Left lung (tissue), 10 donors: ENCODE results near the gene PTPRN2. TPM values are rescaled to one million over a fixed set of nuclear protein-coding genes. Genes with fewer than 3 reads are reported as not detected.

Source experiments
- ATAC-seq: fragments of 200-7000 bp; cut with Tn5 transposase; one replicate; pipeline ENCODE4 v1.9.1; 2020; ENCODE audit warnings: moderate library complexity
- DNase-seq, 4 donors: peaks; one replicate each; pipeline ENCODE4 v3.0.0-alpha.2; 2013 to 2020
- H3K27ac ChIP-seq, 2 donors: fragments of 200-600 bp; sonication (generic) in 1 of 2; one replicate each; pipeline versions ENCODE4 v1.5.0 to v1.8.0; 2020 to 2021
- H3K27me3 ChIP-seq, 2 donors: fragments of 200-600 bp; sonication (generic) in 1 of 2; one replicate each; pipeline versions ENCODE4 v1.5.0 to v1.8.0; 2020 to 2021
- H3K36me3 ChIP-seq, 2 donors: fragments of 200-600 bp; sonication (generic) in 1 of 2; one replicate each; pipeline versions ENCODE4 v1.5.0 to v1.8.0; 2020 to 2021
- H3K4me1 ChIP-seq, 2 donors: fragments of 200-600 bp; one replicate each; pipeline ENCODE4 v1.8.0; 2021
- H3K4me3 ChIP-seq, 2 donors: fragments of 200-600 bp; sonication (generic) in 1 of 2; one replicate each; pipeline versions ENCODE4 v1.5.0 to v1.8.0; 2020 to 2021; ENCODE audit warnings: mild to moderate bottlenecking in 1 of 2
- H3K9me3 ChIP-seq, 2 donors: fragments of 200-600 bp; sonication (generic) in 1 of 2; one replicate each; pipeline versions ENCODE4 v1.5.0 to v1.8.0; 2020 to 2021
- intact Hi-C, 2 donors: fragments of 100-400 bp; cut with DNase I; formaldehyde crosslinking; loops; one replicate each; pipeline versions ENCODE4 v1.11.2 to v1.14.2; 2022
- polyA plus RNA-seq, 6 donors: library from polyadenylated mRNA; unstranded; fragments of 120-200 nt; gene quantifications; one replicate each; pipeline ENCODE4 v1.2.1, GENCODE V29; 2013; ENCODE audit not compliant: insufficient read length in 6 of 6
- total RNA-seq, 2 donors: library from RNA; stranded (reverse); fragmentation: NEBNext Ultra II Directional; extraction: Animal tissue kit (Norgen Biotek cat#: 25700); gene quantifications; one replicate each; pipeline ENCODE4 v1.2.1, GENCODE V29; 2021
- TF ChIP-seq, protein P1 (sequence below), 2 donors: fragments of 200-600 bp; sonication (generic) in 1 of 2; IDR thresholded peaks; one replicate each; pipeline versions ENCODE4 v1.5.0 to v1.8.0; 2021; ENCODE audit warnings: antibody characterized with exemption in 2 of 2
- donor health status: DM: no; HTN: yes; CAD: no.
- donor health status: DM: no; HTN: no; CAD: no.

Gene PTPRN2
- total and polyA plus RNA-seq, 8 donors = 4.0 to 7.8 (median 6.8) TPM

DNA sequence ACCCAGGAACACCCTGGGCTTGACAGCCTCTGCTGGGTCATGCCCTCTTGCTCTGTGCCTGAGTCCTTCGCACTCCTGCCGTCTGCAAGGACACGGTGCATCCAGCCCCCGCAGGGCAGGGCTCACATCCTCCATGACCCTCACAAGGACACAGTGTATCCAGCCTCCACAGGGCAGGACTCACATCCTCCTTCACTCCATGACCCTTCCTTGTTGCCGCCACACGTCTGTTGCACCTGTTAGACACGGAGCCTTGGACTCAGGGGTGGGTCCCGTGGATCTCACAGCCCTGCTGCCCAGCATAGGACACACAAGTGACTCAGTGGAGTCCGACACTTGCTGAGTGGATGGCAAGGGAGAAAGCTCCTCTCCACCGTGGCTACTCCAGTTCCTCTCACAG, 750.1 kb downstream of the PTPRN2 start:
- ATAC-seq (no peak), DNase-seq (peak in 1 of 4 donors; percentile 40)
- H3K27ac ChIP-seq = no peak overlapping the region
- no peaks in the 10 kb centered on the region for H3K9me3 ChIP-seq
- H3K4me3 ChIP-seq = no peak overlapping the region
- no peaks in the 10 kb centered on the region for H3K36me3 ChIP-seq
- no peaks in the 10 kb centered on the region for H3K27me3 ChIP-seq
- H3K4me1 ChIP-seq = no peaks in the 10 kb centered on the region
- intact Hi-C loops = no loop called here
- TF ChIP-seq, protein P1, sequence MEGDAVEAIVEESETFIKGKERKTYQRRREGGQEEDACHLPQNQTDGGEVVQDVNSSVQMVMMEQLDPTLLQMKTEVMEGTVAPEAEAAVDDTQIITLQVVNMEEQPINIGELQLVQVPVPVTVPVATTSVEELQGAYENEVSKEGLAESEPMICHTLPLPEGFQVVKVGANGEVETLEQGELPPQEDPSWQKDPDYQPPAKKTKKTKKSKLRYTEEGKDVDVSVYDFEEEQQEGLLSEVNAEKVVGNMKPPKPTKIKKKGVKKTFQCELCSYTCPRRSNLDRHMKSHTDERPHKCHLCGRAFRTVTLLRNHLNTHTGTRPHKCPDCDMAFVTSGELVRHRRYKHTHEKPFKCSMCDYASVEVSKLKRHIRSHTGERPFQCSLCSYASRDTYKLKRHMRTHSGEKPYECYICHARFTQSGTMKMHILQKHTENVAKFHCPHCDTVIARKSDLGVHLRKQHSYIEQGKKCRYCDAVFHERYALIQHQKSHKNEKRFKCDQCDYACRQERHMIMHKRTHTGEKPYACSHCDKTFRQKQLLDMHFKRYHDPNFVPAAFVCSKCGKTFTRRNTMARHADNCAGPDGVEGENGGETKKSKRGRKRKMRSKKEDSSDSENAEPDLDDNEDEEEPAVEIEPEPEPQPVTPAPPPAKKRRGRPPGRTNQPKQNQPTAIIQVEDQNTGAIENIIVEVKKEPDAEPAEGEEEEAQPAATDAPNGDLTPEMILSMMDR (IDR thresholded peaks at IDR 0.05) = no peak

DNA sequence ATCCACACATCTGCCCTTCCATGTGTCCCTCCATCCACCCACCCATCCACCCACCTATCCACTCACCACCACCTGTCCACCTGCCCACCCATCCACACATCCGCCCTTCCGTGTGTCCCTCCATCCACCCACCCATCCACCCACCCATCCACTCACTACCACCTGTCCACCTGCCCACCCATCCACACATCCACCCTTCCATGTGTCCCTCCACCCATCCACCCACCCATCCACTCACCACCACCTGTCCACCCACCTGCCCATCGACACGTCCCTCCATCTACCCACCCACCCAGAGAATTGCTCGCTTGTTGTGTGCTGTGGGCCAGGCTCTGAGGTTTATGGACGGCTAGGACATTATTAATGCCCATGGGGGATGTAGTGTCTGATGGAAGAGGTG, 750.6 kb downstream of the PTPRN2 start:
- ATAC-seq = no peak
- peak in 1 of 4 donors; percentile 32 for DNase-seq
- H3K36me3 ChIP-seq = no peaks in the 10 kb centered on the region
- TF ChIP-seq, protein P1 (IDR thresholded peaks at IDR 0.05) = no peak
- H3K27ac ChIP-seq = no peak overlapping the region
- H3K9me3 ChIP-seq = no peaks in the 10 kb centered on the region
- H3K27me3 ChIP-seq = no peaks in the 10 kb centered on the region
- H3K4me1 ChIP-seq = no peaks in the 10 kb centered on the region
- H3K4me3 ChIP-seq = no peak overlapping the region
- intact Hi-C loops = no loop called here

DNA sequence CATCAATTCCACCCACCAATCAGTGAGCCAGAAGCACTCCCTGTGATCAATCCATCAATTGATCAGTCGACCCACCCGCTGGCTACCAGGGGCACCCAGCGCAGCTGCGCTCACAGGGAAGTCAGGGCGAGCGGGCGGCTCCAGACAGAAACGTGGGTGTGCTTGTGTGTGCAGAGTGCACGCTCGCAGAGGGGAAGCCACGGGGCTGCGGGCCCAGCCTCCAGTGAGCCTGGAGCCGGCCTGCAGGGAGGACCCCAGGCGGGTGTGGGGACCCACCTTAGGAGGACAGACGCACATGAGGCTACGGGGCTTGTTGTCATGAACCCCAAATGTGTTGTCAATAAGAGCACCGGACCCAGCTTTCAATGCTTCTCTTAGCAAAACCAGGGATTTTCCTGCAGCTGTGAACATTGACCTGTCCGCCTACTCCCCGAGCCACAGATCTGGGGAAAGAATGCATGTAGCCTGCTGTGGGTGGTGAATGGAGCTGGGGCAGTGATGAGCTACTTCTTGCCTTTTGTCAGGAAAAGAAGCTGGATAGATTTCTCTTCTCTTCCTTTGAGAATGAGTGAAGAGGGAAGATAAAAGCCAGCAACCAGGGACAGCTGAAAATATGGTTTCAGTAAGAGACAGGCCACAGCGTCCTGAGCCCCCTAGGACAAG, 753.0 kb downstream of the PTPRN2 start:
- no peak for ATAC-seq

DNA sequence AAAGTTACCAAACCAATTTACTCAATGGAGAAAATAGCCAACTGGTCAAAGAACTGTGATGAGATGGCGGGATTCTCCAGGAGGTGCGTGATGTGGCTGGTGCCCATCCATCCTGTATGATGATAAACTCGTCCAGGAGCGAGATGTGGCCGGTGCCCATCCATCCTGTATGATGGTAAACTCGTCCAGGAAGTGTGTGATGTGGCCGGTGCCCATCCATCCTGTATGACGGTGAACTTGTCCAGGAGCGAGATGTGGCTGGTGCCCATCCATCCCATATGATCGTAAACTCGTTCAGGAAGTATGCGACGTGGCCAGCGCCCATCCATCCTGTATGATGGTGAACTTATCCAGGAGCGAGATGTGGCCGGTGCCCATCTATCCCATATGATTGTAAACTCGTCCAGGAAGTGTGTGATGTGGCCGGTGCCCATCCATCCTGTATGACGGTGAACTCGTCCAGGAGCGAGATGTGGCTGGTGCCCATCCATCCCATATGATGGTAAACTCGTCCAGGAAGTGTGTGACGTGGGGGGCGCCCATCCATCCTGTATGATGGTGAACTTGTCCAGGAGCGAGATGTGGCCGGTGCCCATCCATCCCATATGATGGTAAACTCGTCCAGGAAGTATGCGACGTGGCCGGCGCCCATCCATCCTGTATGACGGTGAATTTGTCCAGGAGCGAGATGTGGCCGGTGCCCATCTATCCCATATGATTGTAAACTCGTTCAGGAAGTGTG, 754.6 kb downstream of the PTPRN2 start:
- no peaks in the 10 kb centered on the region for H3K36me3 ChIP-seq
- no peaks in the 10 kb centered on the region for H3K9me3 ChIP-seq
- intact Hi-C loops = no loop called here
- no peaks in the 10 kb centered on the region for H3K4me1 ChIP-seq
- peak in 1 of 4 donors; percentile 41 for DNase-seq
- TF ChIP-seq, protein P1 (IDR thresholded peaks at IDR 0.05) = no peak
- no peak overlapping the region for H3K4me3 ChIP-seq
- no peak for ATAC-seq
- H3K27me3 ChIP-seq = peaks cover 0 to 12% of the 10 kb centered on the region in 2 donors
- no peak overlapping the region for H3K27ac ChIP-seq

More for the DNA sequence above, 753.0 kb downstream of the PTPRN2 start:
- Histone ChIP-seq H3K36me3 (no peaks in the 10 kb centered on the region), H3K9me3 (no peaks in the 10 kb centered on the region), H3K27ac (no peak overlapping the region), H3K27me3 (peaks cover 0 to 7% of the 10 kb centered on the region in 2 donors), H3K4me1 (no peaks in the 10 kb centered on the region), H3K4me3 (no peak overlapping the region)
- TF ChIP-seq, protein P1 (IDR thresholded peaks at IDR 0.05) = no peak
- DNase-seq = peak in 1 of 4 donors; percentile 68
- intact Hi-C loops = no loop called here

DNA sequence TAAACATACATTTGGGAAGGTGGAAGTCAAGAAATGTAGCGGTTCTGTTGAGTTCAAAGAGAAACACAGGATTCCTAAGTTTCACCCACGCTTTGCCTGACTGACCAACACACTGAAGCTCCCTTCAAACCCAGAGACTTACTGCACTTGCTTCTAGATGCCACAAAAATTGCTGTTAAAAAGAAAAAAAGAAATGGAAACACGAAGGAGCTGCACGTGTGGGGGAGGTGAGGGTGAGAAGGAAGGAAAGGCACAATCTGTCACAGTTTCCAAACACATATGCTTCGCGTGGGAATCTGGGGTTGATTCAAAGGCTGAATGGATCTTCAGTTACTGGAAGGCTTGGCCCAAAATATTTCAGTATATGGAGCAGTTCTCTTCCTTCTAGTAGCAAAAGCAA, 755.2 kb downstream of the PTPRN2 start:
- Histone ChIP-seq H3K27me3 (peaks cover 0 to 12% of the 10 kb centered on the region in 2 donors), H3K36me3 (no peaks in the 10 kb centered on the region), H3K27ac (no peak overlapping the region), H3K4me3 (no peak overlapping the region), H3K9me3 (no peaks in the 10 kb centered on the region), H3K4me1 (no peaks in the 10 kb centered on the region)
- TF ChIP-seq, protein P1 (IDR thresholded peaks at IDR 0.05) = no peak
- no peak for DNase-seq
- no peak for ATAC-seq
- intact Hi-C loops = no loop called here
